Stomach (tissue), 19 donors: ENCODE data around the gene TRDN. TPM values are rescaled to one million over a fixed set of nuclear protein-coding genes. Genes with fewer than 3 reads are reported as not detected.

ENCODE experiments used
- DNase-seq, 2 donors: peaks; one replicate each; pipeline versions ENCODE4 v3.0.0 to v3.0.0-alpha.2; 2013 to 2019
- H3K27ac ChIP-seq, 5 donors: fragments of 200-600 bp in 4 of 5; sonication (generic) in 4 of 5; one replicate each; pipeline ENCODE4 v1.5.1; 2013 to 2019; ENCODE audit warnings: mild to moderate bottlenecking in 1 of 5, moderate library complexity in 1 of 5
- H3K27me3 ChIP-seq, 3 donors: fragments of 200-600 bp; sonication (generic); one replicate each; pipeline ENCODE4 v1.5.1; 2017 to 2019; ENCODE audit warnings: mixed run types in 1 of 3
- H3K36me3 ChIP-seq, 4 donors: fragments of 200-600 bp; sonication (generic); 1 replicate in 3 of 4; 2 replicates in 1 of 4; pipeline ENCODE4 v1.5.1; 2016 to 2019
- H3K4me1 ChIP-seq, 4 donors: fragments of 200-600 bp; sonication (generic); one replicate each; pipeline ENCODE4 v1.5.1; 2016 to 2019
- H3K4me3 ChIP-seq, 4 donors: fragments of 200-600 bp; sonication (generic) in 3 of 4; one replicate each; pipeline ENCODE4 v1.5.1; 2016 to 2019; ENCODE audit warnings: mild to moderate bottlenecking in 1 of 4
- H3K9me3 ChIP-seq, 4 donors: fragments of 200-600 bp; sonication (generic); one replicate each; pipeline ENCODE4 v1.5.1; 2016 to 2019
- CTCF ChIP-seq, 7 experiments: fragments of 450-650 bp in 4 of 7; fragments of 200-600 bp in 3 of 7; sonication (generic) in 3 of 7; IDR thresholded peaks; one replicate each; pipeline ENCODE4 v1.5.1; 2016 to 2019; ENCODE audit warnings: antibody characterized with exemption in 7 of 7, control low read depth in 2 of 7, mild to moderate bottlenecking in 1 of 7
- EP300 ChIP-seq: sonication (generic); formaldehyde crosslinking; IDR thresholded peaks from one replicate; pipeline ENCODE4 v1.6.1; 2017; ENCODE audit warnings: antibody characterized with exemption
- POLR2A ChIP-seq, 4 donors: fragments of 450-650 bp; IDR thresholded peaks; one replicate each; pipeline ENCODE4 v1.6.1; 2016; ENCODE audit warnings: antibody characterized with exemption in 4 of 4, control low read depth in 2 of 4, mild to moderate bottlenecking in 1 of 4, moderate library complexity in 1 of 4
- POLR2AphosphoS5 ChIP-seq, 3 donors: sonication (generic); formaldehyde crosslinking; IDR thresholded peaks; one replicate each; pipeline ENCODE4 v1.6.1; 2016; ENCODE audit warnings: antibody characterized with exemption in 3 of 3
- WGBS, 5 donors: extraction: QIAGEN DNeasy Blood & Tissue Kit in 3 of 5; methylation state at CpG; one replicate each; pipeline versions ENCODE4 v1.1.5 to v1.1.7; 2013 to 2018; 5-methylcytosine and 5-hydroxymethylcytosine counted together
- intact Hi-C: fragments of 100-400 bp; cut with DNase I; formaldehyde crosslinking; loops from one replicate; pipeline ENCODE4 v1.15.1; 2023; ENCODE audit warnings: low total_unique reads
- long read RNA-seq, 10 donors: transcript quantifications; one replicate each; lab custom pipeline, GENCODE V29; 2026
- polyA plus RNA-seq, 3 donors: library from polyadenylated mRNA; stranded (reverse); fragments of 200-250 nt; gene quantifications; one replicate each; pipeline ENCODE4 v1.2.3, GENCODE V29; 2013
- total RNA-seq, 5 donors: library from RNA; depleted of rRNA; stranded (reverse); fragments of >200 nt; gene quantifications; one replicate each; pipeline versions ENCODE4 v1.1.0 to v1.2.3, GENCODE V29; 2014 to 2016
- donor health status: healthy with polysubstance abuse.
- donor health status: Bipolar disorder and iron deficiency.
- donor health status: healthy.

The TRDN gene
- under 1 TPM in 1 of 5 donors, not detected in 4; 0.18 TPM for total RNA-seq
- polyA plus RNA-seq: 1 to 10 TPM in 1 of 3 donors, not detected in 2; 2.4 TPM
- long read RNA-seq, donor 1: 0 reads
- long read RNA-seq, donor 2: 0 reads
- long read RNA-seq, donor 3: 0 reads
- long read RNA-seq, donor 4: 0 reads
- long read RNA-seq, donor 5: 0 reads
- long read RNA-seq, donor 6: 0 reads
- long read RNA-seq, donor 7: 0 reads
- long read RNA-seq, donor 8: 0 reads
- long read RNA-seq, donor 9: 0 reads
- long read RNA-seq, donor 10: 0 reads

- WGBS, 5 donors: 46 to 72% (median 55%) methylated on average over 3 of the region's 3 CpGs
- intact Hi-C loops: no loop called here
- no peak within 1 kb of the TSS for H3K4me3 ChIP-seq
Measured at GRCh38 chr6:123636782-123637181, at the start of gene TRDN. TRDN (minus strand) TSS chr6:123636950; CDS start chr6:123636775, 175 bp downstream.

GRCh38 chr6:123681957-123682462 is 45.3 kb upstream of the TRDN start:
- Histone ChIP-seq H3K9me3 (no peaks in the 10 kb centered on the region), H3K27me3 (no peaks in the 10 kb centered on the region), H3K27ac (no peak overlapping the region), H3K4me3 (no peak overlapping the region), H3K4me1 (no peaks in the 10 kb centered on the region), H3K36me3 (no peaks in the 10 kb centered on the region)
- intact Hi-C loops: no loop called here
- TF ChIP-seq POLR2AphosphoS5 (IDR thresholded peaks at IDR 0.05) (no peak), EP300 (no peak), POLR2A (IDR thresholded peaks at IDR 0.05) (no peak), CTCF (IDR thresholded peaks at IDR 0.05) (no peak)
- 69 to 83% (median 75%) methylated on average over 1 of the region's 1 CpG for WGBS, 5 donors
- no peak for DNase-seq

More at GRCh38 chr6:123636782-123637181, at the start of gene TRDN:
- H3K9me3 ChIP-seq: no peaks in the 10 kb centered on the region
- no peak within 1 kb of the TSS for H3K27ac ChIP-seq
- no peaks in the 10 kb centered on the region for H3K4me1 ChIP-seq
- TF ChIP-seq POLR2A (IDR thresholded peaks at IDR 0.05) (no peak), CTCF (IDR thresholded peaks at IDR 0.05) (no peak), EP300 (no peak), POLR2AphosphoS5 (IDR thresholded peaks at IDR 0.05) (no peak)
- no peak for DNase-seq
- H3K36me3 ChIP-seq: no peaks in the 10 kb centered on the region
- no peaks in the 10 kb centered on the region for H3K27me3 ChIP-seq

DNA sequence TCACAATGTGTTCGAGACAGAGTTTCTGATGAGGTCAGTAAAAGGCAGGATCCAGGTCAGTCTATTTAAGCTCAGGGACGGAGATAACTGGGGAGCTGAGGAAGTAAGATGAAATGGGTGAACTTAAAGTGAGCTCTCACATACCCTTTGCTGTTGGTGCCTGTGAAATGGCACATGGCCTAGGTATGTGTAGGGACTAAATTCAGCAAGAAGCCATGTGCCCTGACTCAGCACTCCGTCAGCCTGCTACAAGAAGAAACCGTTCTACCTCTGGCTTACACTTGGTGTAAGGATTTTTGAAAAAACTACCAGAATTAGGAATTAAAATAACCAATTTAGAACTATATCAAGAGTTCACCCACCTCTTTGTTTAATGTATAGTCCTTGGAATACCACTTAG is 41.1 kb upstream of the TRDN start:
- Histone ChIP-seq H3K27ac (no peak overlapping the region), H3K9me3 (peaks cover 0 to 7% (median 3%) of the 10 kb centered on the region in 4 donors), H3K27me3 (no peaks in the 10 kb centered on the region), H3K36me3 (no peaks in the 10 kb centered on the region), H3K4me3 (no peak overlapping the region), H3K4me1 (no peaks in the 10 kb centered on the region)
- no peak for DNase-seq
- intact Hi-C loops: no loop called here
- WGBS, 5 donors: 69 to 83% (median 74%) methylated on average over 4 of the region's 4 CpGs
- TF ChIP-seq POLR2A (IDR thresholded peaks at IDR 0.05): no peak
- no peak for TF ChIP-seq EP300
- no peak for TF ChIP-seq POLR2AphosphoS5 (IDR thresholded peaks at IDR 0.05)
- TF ChIP-seq CTCF (IDR thresholded peaks at IDR 0.05): no peak

DNA sequence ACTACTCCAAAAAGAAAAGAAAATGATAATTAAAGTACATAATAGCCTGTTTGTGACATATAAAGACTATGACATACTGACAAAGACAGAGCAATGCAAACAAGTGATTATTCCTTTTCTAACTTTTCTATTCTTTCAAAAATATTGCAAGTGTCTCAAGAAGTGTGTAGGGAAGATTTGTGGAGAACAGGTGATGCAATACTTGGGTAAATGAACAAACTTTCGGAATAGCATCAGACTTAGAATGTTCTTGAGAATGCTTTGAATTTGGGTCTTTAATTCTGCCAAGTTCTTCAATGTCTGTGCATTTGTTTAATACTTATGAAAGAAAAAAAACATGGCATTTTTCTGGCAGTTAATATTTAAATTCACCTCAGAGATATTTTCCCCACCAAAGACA is 40.0 kb upstream of the TRDN start:
- H3K27me3 ChIP-seq: no peaks in the 10 kb centered on the region
- H3K36me3 ChIP-seq: no peaks in the 10 kb centered on the region
- intact Hi-C loops: no loop called here
- H3K27ac ChIP-seq: no peak overlapping the region
- no peak overlapping the region for H3K4me3 ChIP-seq
- WGBS, 5 donors: 83 to 97% (median 91%) methylated on average over 1 of the region's 1 CpG
- peaks cover 0 to 7% (median 3%) of the 10 kb centered on the region in 4 donors for H3K9me3 ChIP-seq
- TF ChIP-seq POLR2AphosphoS5 (IDR thresholded peaks at IDR 0.05) (no peak), POLR2A (IDR thresholded peaks at IDR 0.05) (no peak), EP300 (no peak), CTCF (IDR thresholded peaks at IDR 0.05) (no peak)
- no peaks in the 10 kb centered on the region for H3K4me1 ChIP-seq
- DNase-seq: no peak
